ENCODE measurements around the gene PFKM.
A peak's percentile ranks its signal among the peaks of the same experiment; 100 is the strongest.
"Not testable (repeated sequence)": the region's sequence is repeated elsewhere in the genome, so short reads cannot be mapped to it uniquely, and the experiment has no call there.

The PFKM gene

DNA sequence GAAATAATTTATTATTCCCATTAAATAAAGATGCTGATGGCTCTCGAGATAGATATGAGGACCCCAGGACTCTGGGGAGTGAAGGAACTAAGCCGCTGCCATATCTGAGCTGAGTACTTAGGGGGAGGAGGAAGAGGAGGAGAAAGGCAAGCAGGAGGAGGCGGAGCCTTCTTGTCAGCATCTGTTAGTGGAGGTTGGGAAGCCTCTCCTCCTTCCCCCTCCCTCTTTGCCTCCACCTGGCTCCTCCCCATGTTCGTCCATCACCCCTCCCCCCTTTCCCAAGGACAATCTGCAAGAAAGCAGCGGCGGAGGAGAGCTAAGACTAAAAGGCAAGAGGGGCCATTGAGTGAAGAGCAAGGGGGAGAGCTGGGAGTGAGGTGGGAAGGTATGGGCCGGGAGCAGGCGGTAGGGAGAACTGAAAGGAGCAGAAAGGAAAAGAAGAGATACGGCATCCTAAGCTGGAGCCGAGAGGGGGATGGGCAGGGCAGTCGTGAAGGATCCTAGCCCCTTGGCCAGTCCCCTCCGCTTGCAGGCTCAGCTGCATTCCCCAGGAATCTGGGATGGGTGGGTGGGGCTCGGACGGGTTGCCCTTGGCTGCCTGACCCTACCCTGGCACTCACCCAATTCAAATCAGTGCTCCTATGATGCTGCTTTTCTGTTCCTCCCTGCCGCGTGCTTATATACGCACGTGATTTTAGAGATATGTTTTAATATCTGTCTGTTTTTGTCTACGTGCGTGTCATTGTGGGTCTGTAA lies at the start of gene PFKM:
Gene PFKM (plus strand): TSS at position 287 of the 756 bp plus-strand sequence. CDS start 3,411 bp downstream, outside the sequence.
- DNase-seq, result peak; percentile 96

DNA sequence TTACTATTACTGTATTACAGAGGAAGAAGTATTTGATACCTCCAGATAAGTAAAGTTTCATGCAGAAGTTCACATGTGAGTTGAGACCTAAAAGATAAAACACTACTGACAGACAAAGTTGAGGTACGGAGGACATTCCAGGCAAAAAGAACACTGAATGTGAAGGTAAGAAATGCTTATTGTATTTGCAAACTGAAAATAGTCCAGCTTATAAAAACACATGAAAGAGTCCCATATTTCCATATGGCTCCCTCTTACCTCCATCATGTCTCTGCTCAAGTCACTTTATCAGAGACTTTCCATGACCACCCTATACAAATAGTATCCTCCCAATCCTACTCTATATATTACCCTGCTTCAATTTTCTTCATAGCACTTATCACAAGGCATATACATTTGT lies 49.1 kb upstream of the PFKM start:
- no peak for DNase-seq

DNA sequence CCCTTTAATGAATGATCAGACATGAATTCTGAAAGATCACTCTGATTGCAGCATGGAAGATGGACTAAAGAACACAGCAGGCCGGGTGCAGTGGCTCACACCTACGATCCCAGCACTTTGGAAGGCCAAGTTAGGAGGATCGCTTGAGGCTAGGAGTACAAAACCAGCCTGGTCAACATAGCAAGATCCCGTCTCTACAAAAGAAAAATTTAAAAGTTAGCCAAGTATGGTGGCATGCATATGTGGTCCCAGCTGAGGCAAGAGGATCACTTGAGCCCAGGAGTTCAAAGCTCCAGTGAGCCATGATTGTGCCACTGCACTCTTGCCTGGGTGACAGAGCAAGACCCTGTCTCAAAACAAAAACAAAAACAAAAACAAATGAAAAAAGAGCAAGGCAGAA lies 48.4 kb upstream of the PFKM start:
- no peak for DNase-seq

DNA sequence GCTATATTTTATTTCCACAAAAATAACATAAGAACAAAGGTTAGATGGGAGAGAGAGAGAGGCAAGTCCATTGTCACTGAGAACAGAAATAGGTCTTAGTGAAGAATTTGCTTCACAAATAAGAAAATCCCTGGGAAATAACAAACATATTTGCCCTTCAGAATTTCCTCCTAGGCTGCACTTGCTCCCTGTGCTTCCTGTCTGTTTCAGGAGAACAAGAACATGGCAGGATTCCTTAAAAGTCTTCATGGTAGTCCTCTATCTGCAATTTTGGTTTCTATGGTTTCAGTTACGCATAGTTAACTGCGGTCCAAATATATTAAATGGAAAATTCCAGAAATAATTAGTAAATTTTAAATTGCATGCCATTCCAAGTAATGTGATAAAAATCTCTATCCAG lies 47.4 kb upstream of the PFKM start:
- no peak for DNase-seq

DNA sequence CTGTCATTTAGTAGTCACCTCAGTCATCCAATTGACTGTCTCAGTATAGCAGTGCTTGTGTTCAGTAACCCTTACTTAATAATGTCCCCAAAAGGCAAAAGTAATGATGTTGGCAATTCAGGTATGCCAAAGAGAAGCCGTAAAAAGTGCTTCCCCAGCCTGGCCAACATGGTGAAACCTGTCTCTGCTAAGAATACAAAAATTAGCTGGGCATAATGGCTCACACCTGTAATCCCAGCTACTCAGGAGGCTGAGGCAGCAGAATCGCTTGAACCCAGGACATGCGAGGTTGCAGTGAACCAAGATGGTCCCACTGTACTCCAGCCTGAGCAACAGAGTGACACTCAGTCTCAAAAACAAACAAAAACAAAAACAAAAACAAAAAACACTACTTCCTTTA lies 46.9 kb upstream of the PFKM start:
- no peak for DNase-seq

DNA sequence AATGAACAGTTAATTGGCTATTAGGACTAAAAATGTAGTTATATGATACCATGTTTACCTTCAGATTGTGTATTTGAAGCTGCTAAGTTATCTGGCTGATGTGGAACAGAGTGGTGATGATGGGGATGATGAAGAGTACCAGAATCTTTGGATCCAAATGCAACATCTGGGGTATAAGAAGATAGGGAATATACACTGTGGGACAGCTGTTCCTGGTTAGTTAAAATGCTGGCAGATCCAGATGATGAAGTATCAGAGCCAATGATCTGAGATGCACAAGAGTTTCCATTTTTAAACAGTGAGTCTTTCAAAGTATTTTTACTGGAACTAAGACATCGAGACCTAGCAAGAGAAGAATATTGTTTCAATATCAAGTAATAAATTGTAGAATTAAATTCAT lies 44.9 kb upstream of the PFKM start:
- DNase-seq, result no peak

DNA sequence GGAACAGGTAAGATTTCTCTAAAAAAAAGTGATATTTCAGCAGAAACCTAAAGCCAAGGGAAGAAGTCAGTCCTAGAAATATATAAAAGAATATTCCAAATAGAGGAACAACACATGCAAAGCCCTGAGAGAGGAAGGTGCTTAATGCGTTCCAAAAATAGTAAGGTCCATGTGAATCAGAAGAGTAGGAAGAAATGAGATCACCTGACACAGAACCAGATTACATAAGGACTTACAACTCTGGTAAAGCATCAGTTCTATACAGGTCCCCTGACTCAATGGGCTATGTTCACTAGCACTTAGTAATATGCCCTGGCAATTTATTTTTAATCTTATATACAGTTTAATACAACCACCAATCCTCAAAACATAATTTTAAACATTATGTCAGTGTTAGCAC lies 43.3 kb upstream of the PFKM start:
- DNase-seq, result no peak

DNA sequence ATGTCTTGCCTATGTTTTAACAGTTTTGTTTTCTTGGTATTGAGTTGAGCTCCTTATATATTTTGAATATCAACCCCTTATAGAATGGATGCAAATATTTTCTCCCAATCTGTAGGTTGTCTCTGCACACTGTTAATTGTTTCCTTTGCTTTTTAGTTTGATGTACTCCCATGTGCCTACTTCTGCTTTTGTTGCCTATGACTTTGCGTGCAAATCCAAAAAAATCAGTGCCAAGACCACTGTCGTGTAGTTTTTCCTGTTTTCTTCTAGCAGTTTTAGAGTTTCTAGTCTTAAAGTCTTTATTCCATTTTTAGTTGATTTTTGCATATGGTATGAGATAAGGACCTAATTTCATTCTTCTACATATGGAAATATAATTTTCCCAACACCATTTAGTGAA lies 42.1 kb upstream of the PFKM start:
- DNase-seq, result no peak

DNA sequence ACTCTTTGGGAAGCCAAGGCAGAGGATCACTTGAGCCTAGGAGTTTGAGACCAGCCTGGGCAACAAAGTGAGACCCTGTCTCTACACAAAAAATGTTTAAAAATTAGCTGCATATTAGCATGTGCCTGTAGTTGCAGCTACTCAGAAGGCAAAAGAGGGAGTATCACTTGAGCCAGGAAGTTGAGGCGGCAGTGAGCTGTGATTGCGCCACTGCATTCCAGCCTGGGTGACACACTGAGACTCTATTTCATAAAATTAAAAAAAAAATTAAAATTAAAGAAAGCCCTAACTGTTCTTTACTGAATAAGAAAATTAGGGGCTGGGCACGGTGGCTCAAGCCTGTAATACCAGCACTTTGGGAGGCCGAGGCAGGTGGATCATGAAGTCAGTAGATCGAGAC lies 40.3 kb upstream of the PFKM start:
- DNase-seq, result no peak

DNA sequence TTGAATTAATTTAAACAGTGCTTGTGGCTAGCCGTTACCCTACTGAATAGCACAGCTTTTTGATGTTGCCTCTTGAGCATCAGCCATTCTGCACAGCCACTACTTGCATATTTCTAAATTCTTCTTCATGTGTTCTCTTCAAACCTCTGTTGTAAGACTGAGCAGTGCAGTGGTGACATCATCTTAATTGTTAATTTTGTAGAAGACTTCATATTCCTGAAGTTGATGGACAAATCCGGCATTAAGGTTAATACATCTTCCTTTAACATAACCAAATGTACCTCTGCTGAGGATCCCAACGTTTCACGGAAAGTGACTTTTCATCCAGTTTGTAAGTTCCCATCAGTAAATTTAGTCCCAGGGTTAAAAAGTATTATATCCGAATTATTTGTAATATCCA lies 38.9 kb upstream of the PFKM start:
- no peak for DNase-seq

DNA sequence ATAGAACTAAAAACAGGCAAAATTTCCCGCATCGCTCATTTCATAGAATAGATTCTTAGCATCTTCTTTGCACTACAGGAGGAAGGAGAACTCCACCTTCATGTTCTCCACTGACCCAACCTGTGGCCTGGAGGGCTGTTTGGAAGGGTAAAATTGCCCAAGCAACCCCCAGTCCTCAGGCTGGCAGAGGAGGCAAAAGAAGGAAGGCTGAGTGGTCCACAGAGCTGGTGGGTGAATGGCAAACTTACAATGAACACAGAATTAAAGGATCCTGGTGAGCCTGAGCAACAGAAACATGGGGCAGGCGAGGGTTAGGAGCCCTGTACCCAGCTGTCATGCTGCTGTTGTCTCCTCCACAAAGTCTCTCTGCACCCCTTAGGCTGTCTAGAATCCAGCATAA lies 38.3 kb upstream of the PFKM start:
- no peak for DNase-seq

DNA sequence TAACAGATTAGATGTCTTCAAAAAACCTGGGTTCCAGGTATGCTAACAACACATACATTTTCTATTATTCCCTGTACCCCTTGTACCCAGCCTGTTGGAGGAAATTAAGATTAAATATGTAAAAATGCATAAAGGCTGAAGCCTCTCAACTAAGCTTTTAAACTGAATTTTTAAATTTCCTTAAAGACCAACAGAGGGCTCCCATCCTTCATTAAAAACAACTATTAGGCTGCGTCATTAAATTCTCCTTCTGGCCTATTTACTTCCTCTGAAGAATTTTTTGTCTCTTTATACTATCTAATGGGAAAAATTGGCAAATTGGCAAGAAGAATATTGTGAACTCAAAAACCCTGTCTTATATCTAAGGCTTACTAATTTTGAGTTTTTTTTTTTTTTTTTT lies 35.1 kb upstream of the PFKM start:
- DNase-seq, result peak; percentile 19

DNA sequence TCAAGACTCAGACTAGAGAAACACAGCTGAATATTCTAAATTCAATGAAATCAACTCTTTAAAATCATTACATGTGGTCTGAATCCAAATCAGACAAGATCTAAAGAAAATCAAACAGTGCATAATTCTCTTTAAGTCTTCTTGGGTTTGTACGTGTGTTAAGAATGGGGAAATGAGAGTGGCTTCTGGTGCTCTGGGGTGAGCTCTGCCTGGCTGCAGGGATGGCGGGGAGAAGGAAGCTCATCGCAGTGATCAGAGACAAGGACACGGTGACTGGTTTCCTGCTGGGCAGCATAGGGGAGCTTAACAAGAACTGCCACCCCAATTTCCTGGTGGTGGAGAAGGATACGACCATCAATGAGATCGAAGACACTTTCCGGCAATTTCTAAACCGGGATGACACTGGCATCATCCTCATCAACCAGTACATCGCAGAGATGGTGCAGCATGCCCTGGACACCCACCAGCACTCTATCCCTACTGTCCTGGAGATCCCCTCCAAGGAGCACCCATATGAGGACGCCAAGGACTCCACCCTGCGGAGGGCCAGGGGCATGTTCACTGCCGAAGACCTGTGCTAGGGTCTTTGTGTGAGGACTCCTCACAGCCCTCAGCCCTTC lies 34.2 kb upstream of the PFKM start:
- no peak for DNase-seq

DNA sequence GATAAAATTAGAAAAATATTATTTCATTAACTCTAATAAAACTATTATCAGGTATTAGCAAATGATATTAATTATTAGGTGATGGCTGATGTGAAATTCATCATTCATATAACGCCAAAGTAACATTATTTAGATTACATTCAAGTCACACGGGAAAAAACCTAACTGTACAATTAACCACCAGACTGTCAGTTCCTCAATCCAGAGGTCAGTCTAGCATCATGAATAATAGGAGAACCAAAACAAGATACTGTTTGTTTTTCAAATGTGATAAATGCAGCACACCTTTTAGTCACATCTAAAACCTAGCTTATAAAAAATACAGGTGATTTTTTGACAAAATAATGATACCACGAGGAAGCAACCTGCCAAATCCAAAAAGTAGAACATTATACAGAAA lies 32.8 kb upstream of the PFKM start:
- no peak for DNase-seq

DNA sequence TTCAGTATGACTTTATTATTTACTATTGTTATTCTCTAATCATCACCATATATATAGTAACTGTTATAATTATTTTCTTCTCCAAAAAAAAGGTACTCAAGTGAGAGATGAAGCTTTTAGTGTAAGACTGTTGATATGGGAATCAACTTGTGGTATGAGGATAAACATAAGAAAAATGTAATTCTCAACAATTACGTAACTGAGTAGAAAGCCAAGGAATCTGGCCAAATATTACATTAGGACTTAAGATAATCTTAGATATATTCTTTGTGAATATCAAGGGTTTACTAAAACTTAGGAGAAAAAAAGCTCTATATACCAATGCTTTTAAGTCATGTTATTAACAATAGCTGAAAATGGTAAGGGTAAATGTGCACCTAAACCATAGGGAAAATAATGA lies 26.6 kb upstream of the PFKM start:
- no peak for DNase-seq

DNA sequence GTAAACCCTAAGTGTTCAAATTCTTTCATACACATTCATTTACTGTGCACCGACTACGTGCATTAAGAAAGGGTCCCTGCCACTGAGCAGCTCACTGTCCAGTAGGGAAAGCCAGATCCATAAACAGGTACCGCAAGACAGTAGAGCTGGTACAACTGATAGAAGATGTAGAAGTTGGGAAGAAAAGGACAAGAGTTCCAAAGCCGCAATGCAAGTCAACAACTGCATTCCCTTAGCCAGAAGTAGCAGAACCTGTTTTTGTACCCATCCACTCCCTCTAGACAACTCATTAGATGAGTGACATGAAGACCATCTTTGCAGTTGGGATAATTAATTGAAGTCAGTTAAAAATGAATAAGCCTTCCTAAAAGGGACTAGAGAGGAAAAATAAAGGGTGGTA lies 14.6 kb upstream of the PFKM start:
- DNase-seq, result peak; percentile 17

DNA sequence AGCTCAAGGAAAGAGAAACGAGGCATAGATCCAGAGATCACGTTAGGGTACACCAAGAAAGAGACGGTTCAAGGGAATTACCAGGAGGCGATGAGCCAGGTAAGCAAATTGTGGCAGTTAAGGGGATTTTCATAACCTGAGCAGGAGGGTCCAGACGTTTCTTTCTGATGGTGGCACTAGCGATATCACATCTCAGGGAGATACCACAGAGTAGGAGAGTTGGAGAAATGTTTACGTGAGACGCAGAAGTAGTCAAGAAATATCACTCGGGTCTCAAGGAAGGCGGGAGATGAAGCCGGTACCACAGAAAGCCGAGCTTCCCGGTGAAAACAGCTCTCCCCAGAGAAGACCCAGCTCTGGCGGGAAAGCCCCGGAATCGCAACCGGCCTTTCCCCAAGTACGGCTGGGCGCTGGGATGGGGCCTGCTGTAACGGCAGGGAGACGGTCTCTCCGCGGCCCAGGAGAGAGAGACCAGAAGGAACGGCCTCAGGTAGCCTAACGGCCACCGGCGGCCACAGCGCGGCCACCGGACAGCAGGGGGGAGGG lies 13.8 kb upstream of the PFKM start:
- peak; percentile 68 for DNase-seq

DNA sequence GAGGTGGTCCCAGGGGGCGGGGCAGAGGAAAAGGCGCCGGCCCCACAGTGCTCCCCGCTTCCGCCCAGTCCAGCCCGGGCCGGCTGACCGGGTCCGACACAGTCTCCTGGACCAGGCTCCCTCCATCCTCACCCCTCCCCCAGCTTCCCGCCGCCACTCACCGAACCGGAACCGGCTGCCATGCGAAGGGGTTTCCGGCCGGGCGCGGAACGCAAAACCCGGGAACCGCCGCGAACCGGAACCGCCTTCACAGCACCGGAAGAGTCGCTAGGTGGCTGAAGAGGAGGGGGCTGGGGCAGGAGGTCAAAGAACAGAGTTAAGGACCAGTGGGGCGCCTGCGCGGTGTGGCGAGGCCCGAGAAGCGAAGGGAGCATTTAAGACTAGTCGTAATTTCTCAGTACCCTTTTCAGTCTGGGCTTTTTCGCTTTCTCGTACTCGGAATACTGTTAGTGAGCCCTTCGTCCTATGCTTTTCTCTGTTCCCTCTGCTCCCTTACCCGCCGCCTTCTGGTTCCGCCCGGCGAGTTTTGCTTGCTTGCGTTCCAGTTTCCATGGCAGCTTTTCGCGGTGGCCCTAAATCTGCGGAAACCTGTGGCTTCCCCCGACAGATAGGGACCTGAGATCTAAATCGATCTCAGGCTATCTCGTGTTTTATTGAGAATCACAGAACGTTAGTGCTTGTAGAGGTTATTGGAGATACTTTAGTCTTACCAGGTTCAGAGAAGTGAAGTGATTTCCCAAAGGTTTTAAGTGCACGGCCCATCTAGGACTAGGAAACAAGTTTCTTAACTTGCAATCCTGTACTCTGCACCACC lies 13.1 kb upstream of the PFKM start, which contains the start of gene SENP1:
Gene SENP1 (minus strand): TSS at position 213 of the 814 bp plus-strand sequence. CDS start 4,607 bp downstream, outside the sequence.
- DNase-seq, result peak; percentile 95

DNA sequence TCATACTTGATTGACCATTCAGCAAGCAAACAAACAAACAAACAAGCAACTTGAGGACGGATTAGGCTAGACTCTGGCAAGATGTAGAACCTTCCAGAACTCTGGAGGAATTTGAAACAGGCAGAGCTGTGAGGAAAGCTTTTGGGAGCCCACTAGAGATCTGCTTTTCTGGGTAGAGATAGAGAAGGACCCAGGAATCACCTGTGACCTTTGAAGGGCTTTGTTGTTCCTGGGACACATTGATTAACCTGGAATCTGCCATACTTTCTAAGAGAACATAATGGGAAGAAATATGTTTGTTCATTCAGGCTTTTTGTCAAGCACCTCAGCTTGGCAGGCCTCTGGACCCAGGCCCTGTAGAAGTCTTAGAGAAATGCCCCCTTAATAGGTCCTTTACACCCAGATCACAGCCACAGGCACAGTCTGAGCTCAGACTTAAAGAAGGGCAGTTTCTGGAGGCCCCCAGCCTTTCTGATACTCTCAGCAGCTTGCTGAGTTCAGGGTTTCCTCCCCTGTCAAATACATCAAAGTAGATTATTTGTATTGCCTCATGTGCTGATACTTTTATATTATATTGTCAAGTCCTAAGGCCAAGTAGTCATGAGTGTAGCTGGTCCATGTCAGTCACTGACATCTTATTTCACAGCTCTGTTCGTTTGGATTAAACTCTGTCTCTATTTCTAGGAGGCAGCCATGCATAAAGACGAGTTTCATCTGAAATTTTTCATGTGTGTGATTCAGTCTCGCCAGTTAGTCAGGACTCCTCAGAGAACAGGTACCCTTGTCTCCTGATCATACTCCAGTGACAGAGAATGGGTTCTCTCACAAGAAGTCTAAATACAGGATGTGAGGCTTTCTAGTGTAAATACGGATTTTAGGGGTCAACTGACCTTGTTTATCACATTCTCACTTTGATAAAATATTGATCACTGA lies 12.2 kb upstream of the PFKM start:
- no peak for DNase-seq

DNA sequence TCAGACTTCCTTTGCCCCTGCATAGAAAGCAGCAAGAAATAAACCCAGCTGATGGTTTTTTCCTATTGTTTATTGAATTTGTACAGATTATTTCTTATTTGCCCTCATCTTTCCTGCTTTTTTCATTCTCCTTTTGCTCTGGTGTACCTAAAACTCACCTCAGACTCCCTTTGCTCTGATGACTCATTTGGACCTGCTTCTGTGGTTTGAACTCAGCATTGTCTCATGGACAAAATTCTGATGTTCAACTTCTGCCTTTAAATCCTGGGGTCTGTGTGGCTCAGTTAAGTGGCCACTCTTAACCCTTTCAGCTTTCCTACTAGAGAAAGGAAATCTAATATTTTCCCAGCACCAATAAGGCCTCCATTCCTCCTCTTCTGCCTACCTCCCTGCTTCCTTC lies 9.7 kb upstream of the PFKM start:
- DNase-seq, result no peak

DNA sequence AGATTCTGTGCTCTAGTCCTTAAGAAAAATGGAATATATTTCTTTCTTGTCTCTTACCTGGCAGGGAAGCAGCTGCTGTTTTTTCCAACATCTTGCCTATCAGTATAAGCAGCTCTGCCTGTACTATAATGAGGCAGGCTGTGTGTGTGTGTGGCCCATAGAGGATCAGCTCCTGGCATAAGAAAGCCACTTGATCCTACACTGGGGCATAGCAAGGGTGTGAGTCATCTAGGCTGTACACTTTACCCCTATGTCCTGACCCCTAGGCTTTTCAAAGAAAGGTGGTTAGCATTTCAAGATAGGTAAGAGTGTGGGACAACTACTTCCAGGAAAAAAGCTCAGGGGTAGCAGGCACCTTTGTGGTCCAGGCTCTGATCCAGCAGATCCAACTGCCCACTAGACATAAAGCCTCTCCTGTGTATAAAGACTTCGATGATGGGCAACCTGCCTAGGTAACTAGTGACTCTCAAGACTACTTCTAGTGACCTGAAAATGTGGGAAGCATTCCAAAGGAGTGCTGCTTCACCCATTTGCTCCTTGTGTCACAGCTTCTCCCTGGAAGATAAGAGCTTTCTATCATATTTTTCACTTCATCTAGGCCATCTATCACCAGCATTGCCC lies 8.4 kb upstream of the PFKM start:
- no peak for DNase-seq

DNA sequence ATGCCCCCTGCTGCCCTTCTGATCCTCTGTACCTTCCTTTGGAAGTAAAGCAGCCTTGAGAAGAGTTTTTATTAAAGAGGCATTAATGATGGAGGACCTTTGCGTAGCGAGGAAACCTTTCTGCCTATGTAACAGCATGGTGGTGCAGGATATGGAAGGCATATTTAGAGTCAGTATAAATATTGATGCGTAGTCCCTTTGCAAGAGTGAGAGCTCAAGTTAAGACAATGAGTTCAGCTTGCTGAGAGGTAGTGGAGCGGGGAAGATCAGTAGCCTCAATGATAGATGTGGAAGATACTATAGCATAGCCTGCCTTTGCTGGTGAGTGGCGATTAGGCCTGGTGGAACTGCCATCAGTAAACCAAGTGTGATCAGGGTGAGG lies 7.9 kb upstream of the PFKM start:
- not testable (repeated sequence) for DNase-seq

Data from NCI-H69 (cell line).